ENCODE data around the gene SRPRB.

SRPRB gene

GRCh38 chr3:133866141-133866540, 60.5 kb downstream of the SRPRB start:
- Mint-ChIP-seq H3K4me3 (no peak overlapping the region), H3K36me3 (ENCODE audit: low read depth) (no peaks in the 10 kb centered on the region), H3K27me3 (ENCODE audit: low read depth) (no peaks in the 10 kb centered on the region), H3K4me1 (ENCODE audit: low read depth) (no peaks in the 10 kb centered on the region), H3K27ac (no peak overlapping the region), H3K9me3 (no peaks in the 10 kb centered on the region)
- no peak for DNase-seq (ENCODE audit: low spot score)

- Mint-ChIP-seq H3K4me3 (no peak overlapping the region), H3K27me3 (ENCODE audit: low read depth) (no peaks in the 10 kb centered on the region), H3K36me3 (ENCODE audit: low read depth) (no peaks in the 10 kb centered on the region), H3K9me3 (no peaks in the 10 kb centered on the region), H3K4me1 (ENCODE audit: low read depth) (no peaks in the 10 kb centered on the region), H3K27ac (no peak overlapping the region)
- DNase-seq (ENCODE audit: low spot score) = no peak
Measured at GRCh38 chr3:133868186-133868585, 62.6 kb downstream of the SRPRB start.

- Mint-ChIP-seq H3K4me1 (ENCODE audit: low read depth) (no peaks in the 10 kb centered on the region), H3K27me3 (ENCODE audit: low read depth) (no peaks in the 10 kb centered on the region), H3K9me3 (no peaks in the 10 kb centered on the region), H3K36me3 (ENCODE audit: low read depth) (no peaks in the 10 kb centered on the region), H3K27ac (no peak overlapping the region), H3K4me3 (no peak overlapping the region)
- DNase-seq (ENCODE audit: low spot score) = no peak
Measured at GRCh38 chr3:133868758-133869475, 63.3 kb downstream of the SRPRB start.

DNA sequence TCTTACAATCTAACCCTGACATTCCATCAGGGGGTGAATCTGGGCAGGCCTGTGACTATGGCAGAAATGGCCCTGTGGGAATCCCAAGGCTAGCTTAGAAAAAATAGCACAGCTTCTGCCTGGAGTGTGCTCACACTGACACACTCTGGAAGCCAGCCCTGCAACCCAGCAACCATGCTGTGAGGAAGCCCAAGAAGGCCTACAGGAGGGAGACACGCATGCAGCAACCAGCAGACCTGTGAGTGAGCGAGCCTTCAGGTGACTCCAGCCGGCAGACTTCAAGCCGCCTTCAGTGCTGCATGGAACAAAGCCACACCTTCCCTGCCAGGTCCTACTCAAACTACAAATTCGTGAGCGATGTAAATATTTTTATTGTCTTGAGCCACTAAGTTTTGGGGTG, 64.0 kb downstream of the SRPRB start:
- no peaks in the 10 kb centered on the region for H3K4me1 Mint-ChIP-seq (ENCODE audit: low read depth)
- no peak for DNase-seq (ENCODE audit: low spot score)
- no peak overlapping the region for H3K27ac Mint-ChIP-seq
- H3K36me3 Mint-ChIP-seq (ENCODE audit: low read depth) = no peaks in the 10 kb centered on the region
- H3K9me3 Mint-ChIP-seq = no peaks in the 10 kb centered on the region
- H3K27me3 Mint-ChIP-seq (ENCODE audit: low read depth) = no peaks in the 10 kb centered on the region
- H3K4me3 Mint-ChIP-seq = no peak overlapping the region

DNA sequence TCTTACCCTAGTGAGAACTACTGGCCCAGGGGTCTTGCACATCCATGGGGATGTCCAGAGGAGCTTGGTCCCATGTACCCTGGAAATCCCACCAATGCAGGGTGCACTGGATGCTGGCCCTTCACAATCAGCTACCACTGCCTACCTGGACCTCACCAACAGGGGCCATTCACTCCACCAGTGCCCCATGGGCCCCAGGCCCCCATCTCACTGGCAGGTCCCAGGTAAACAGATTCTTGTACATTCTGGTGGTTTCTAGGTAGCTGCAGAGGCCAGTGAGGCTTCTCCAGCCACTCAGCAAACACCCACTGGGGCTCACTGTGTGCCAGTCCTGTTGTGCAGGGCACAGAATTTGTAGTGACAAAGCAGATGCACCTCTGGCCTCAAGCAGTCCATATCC, 65.2 kb downstream of the SRPRB start:
- Mint-ChIP-seq H3K4me1 (ENCODE audit: low read depth) (peaks cover 2% of the 10 kb centered on the region), H3K9me3 (no peaks in the 10 kb centered on the region), H3K27ac (no peak overlapping the region), H3K27me3 (ENCODE audit: low read depth) (peaks cover 3% of the 10 kb centered on the region), H3K4me3 (no peak overlapping the region), H3K36me3 (ENCODE audit: low read depth) (no peaks in the 10 kb centered on the region)
- DNase-seq (ENCODE audit: low spot score) = no peak

Measured in T-helper 2 cell treated with Interferon-gamma antibody and Interleukin-4, amounts not matched to agents 5 μg/mL and 100 μg/mL, for 36 hours (primary cell).